ENCODE data around the gene VPS13C. TPM values are rescaled to one million over a fixed set of nuclear protein-coding genes. Genes with fewer than 3 reads are reported as not detected.
"Not testable (repeated sequence)": the region's sequence is repeated elsewhere in the genome, so short reads cannot be mapped to it uniquely, and the experiment has no call there.

The VPS13C gene
- total RNA-seq, 1 experiment from 2014 or later = 18.6 TPM

DNA sequence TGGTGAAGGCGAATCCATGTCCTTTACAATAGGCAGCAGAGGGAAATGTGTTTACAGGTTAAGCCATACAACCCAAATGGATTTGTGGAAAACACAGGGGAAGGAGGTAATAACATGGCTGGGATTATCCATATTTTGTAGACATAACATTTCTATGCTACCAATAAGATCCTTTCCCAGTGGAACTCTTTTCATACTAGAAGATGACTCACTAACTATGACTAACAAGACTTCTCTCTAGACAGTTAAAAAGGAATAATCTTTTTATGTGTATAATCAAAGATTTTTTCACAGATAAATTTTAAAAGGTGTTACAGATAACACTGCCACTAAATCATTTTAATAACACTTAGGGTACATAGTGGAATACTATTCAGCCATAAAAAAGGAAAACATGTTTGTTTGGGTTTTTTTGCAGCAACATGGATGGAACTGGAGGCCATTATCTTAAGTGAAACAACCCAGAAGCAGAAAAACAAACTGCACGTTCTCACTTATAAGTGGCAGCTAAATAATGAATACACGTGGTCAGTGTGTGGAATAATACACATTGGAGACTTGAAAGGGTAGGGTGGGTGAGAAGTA lies 39.6 kb downstream of the VPS13C start:
- Histone ChIP-seq H3K9ac (ENCODE audit: low read length) (no peak overlapping the region), H3K4me3 (replicated peaks in 1 of 2; ENCODE audit: low read depth in 1 of 2, low read length in 2 of 2) (no peak overlapping the region), H3K9me2 (ENCODE audit: insufficient read depth) (no peaks in the 10 kb centered on the region), H3K9me3 (ENCODE audit: control insufficient read depth in 1 of 2, insufficient read depth in 1 of 2, low read depth in 1 of 2, low read length in 2 of 2) (no peaks in the 10 kb centered on the region), H3K79me2 (ENCODE audit: insufficient read depth, low read length) (no peaks in the 10 kb centered on the region), H3K4me2 (ENCODE audit: low read length) (no peak overlapping the region), H3K27ac (ENCODE audit: low read depth, low read length) (no peak overlapping the region), H2AFZ (ENCODE audit: low read depth, low read length, poor library complexity, severe bottlenecking) (no peak overlapping the region), H4K20me1 (ENCODE audit: insufficient read depth) (no peaks in the 10 kb centered on the region), H3K36me3 (ENCODE audit: control insufficient read depth in 1 of 2, insufficient read depth in 2 of 2, low read length in 2 of 2) (peaks cover 0 to 2% of the 10 kb centered on the region in 2 experiments; a peak in 1 of 4 replicates), H3K27me3 (ENCODE audit: insufficient read depth, low read length) (no peaks in the 10 kb centered on the region), H3K4me1 (ENCODE audit: control insufficient read depth in 1 of 2, insufficient read depth in 2 of 2, low read length in 2 of 2) (no peaks in the 10 kb centered on the region)
- intact Hi-C loops (cut with micrococcal nuclease) = no loop called here
- RAD21 ChIA-PET (ENCODE audit: low non-redundant PET in 1 of 2, low total read pairs in 2 of 2, uncharacterized antibody in 2 of 2, unreplicated experiment in 2 of 2) = no interaction called here
- ATAC-seq (no peak), DNase-seq (ENCODE audit: low read depth, low spot score) (no peak)
- CTCF ChIA-PET = no interaction called here
- BruUV-seq (replicated peaks) = no TSS peak
- POLR2A ChIA-PET = no interaction called here
- no peak for TF ChIP-seq EGR1 (IDR thresholded peaks at IDR 0.05; ENCODE audit: low read depth)
- TF ChIP-seq ATF3 (IDR thresholded peaks at IDR 0.05) = no peak
- no peak for TF ChIP-seq SRF (IDR thresholded peaks at IDR 0.05; ENCODE audit: low read depth)
- TF ChIP-seq, protein P1, sequence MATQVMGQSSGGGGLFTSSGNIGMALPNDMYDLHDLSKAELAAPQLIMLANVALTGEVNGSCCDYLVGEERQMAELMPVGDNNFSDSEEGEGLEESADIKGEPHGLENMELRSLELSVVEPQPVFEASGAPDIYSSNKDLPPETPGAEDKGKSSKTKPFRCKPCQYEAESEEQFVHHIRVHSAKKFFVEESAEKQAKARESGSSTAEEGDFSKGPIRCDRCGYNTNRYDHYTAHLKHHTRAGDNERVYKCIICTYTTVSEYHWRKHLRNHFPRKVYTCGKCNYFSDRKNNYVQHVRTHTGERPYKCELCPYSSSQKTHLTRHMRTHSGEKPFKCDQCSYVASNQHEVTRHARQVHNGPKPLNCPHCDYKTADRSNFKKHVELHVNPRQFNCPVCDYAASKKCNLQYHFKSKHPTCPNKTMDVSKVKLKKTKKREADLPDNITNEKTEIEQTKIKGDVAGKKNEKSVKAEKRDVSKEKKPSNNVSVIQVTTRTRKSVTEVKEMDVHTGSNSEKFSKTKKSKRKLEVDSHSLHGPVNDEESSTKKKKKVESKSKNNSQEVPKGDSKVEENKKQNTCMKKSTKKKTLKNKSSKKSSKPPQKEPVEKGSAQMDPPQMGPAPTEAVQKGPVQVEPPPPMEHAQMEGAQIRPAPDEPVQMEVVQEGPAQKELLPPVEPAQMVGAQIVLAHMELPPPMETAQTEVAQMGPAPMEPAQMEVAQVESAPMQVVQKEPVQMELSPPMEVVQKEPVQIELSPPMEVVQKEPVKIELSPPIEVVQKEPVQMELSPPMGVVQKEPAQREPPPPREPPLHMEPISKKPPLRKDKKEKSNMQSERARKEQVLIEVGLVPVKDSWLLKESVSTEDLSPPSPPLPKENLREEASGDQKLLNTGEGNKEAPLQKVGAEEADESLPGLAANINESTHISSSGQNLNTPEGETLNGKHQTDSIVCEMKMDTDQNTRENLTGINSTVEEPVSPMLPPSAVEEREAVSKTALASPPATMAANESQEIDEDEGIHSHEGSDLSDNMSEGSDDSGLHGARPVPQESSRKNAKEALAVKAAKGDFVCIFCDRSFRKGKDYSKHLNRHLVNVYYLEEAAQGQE (IDR thresholded peaks at IDR 0.05; ENCODE audit: low read depth) = no peak
- no peak; the same call in 1 of the 2 replicates for TF ChIP-seq FOSL1 (IDR thresholded peaks at IDR 0.05; ENCODE audit: low read depth)
- TF ChIP-seq ZBTB33 (IDR thresholded peaks at IDR 0.05; ENCODE audit: extremely low read depth, insufficient replicate concordance, low read length) = no peak
- no peak for TF ChIP-seq SIN3A (IDR thresholded peaks at IDR 0.05; ENCODE audit: low read depth)
- TF ChIP-seq JUND (IDR thresholded peaks at IDR 0.05) = no peak
- TF ChIP-seq CEBPB (IDR thresholded peaks at IDR 0.05; ENCODE audit: low read depth) = no peak
- TF ChIP-seq YY1 (IDR thresholded peaks at IDR 0.05; ENCODE audit: extremely low read depth, insufficient replicate concordance, low read depth, low read length) = no peak
- no peak for TF ChIP-seq ELF1 (IDR thresholded peaks at IDR 0.05; ENCODE audit: borderline replicate concordance, low read depth)

DNA sequence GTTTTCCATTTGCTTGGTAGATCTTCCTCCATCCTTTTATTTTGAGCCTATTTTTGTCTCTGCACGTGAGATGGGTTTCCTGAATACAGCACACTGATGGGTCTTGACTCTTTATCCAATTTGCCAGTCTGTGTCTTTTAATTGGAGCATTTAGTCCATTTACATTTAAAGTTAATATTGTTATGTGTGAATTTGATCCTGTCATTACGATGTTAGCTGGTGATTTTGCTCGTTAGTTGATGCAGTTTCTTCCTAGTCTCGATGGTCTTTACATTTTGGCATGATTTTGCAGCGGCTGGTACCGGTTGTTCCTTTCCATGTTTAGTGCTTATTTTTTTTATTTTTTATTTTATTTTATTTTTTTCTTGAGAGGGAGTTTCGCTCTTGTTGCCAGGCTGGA lies 54.9 kb downstream of the VPS13C start:
- H3K9me3 ChIP-seq (ENCODE audit: control insufficient read depth in 1 of 2, insufficient read depth in 1 of 2, low read depth in 1 of 2, low read length in 2 of 2); H3K36me3 ChIP-seq (ENCODE audit: control insufficient read depth in 1 of 2, insufficient read depth in 2 of 2, low read length in 2 of 2); POLR2A ChIA-PET; H3K27me3 ChIP-seq (ENCODE audit: insufficient read depth, low read length); RAD21 ChIA-PET (ENCODE audit: low non-redundant PET in 1 of 2, low total read pairs in 2 of 2, uncharacterized antibody in 2 of 2, unreplicated experiment in 2 of 2); H4K20me1 ChIP-seq (ENCODE audit: insufficient read depth); BruUV-seq (replicated peaks); H3K9ac ChIP-seq (ENCODE audit: low read length); intact Hi-C loops (cut with micrococcal nuclease); H2AFZ ChIP-seq (ENCODE audit: low read depth, low read length, poor library complexity, severe bottlenecking); H3K9me2 ChIP-seq (ENCODE audit: insufficient read depth); H3K4me2 ChIP-seq (ENCODE audit: low read length); CTCF ChIA-PET; H3K4me1 ChIP-seq (ENCODE audit: control insufficient read depth in 1 of 2, insufficient read depth in 2 of 2, low read length in 2 of 2); DNase-seq (ENCODE audit: low read depth, low spot score); H3K79me2 ChIP-seq (ENCODE audit: insufficient read depth, low read length); H3K27ac ChIP-seq (ENCODE audit: low read depth, low read length); ATAC-seq; H3K4me3 ChIP-seq (replicated peaks in 1 of 2; ENCODE audit: low read depth in 1 of 2, low read length in 2 of 2): not testable (repeated sequence)
